ENCODE measurements around the gene APC2.

DNA sequence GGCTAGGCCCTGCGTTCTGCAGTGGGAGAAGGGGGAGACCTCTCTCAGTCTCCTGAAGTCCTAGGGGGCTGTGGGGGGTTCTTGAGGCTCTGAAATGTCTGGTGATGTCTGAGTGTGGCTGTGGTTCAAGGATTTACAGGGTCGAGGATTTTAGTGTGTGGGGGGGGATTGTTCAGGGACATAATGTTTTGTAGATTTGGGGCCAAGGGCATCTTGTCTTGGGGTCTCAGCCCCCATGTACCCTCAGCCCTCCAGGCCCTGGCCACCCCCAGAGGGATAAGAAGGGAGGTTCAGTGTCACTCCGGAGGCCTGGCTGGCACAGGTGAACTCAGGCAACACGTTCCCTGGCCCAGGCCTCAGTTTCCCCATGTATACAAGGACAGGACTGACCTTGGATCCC lies 2.4 kb upstream of the APC2 start:
- no peak for TF ChIP-seq EZH2 (IDR thresholded peaks at IDR 0.05)
- no peak for TF ChIP-seq POLR2AphosphoS5 (IDR thresholded peaks at IDR 0.05; ENCODE audit: borderline replicate concordance, low read depth, low read length)
- TF ChIP-seq FOXP2 (optimal IDR thresholded peaks at IDR 0.05; ENCODE audit: control extremely low read depth, extremely low read length, insufficient read depth), result no peak

All from SK-N-MC (cell line).